OCI-LY7 (cell line): ENCODE data around the gene EIF4A2. TPM values are rescaled to one million over a fixed set of nuclear protein-coding genes. Genes with fewer than 3 reads are reported as not detected.

Source experiments
- BruUV-seq: library from RNA; stranded (reverse); fragments of 400-500 nt; replicated peaks from 2 replicates; lab custom pipeline; 2021; lab: Mats Ljungman, UMichigan
- CTCF ChIA-PET: fragments of 300-600 bp; sonication (Branson Sonifier 250); formaldehyde crosslinking; loops from one replicate; lab custom pipeline; 2022; ENCODE audit warnings: antibody characterized with exemption; ENCODE audit not compliant: unreplicated experiment; lab: Charles Lee
- POLR2A ChIA-PET: fragments of 300-600 bp; sonication (Branson Sonifier 250); formaldehyde crosslinking; loops from one replicate; lab custom pipeline; 2022; ENCODE audit warnings: antibody characterized with exemption; lab: Charles Lee
- DNase-seq: peaks from one replicate; pipeline ENCODE4 v3.0.0-alpha.2; 2015; ENCODE audit warnings: low spot score
- H2AFZ ChIP-seq: fragments of 200-600 bp; sonication (generic), shearing (Covaris generic); 2 replicates; pipeline ENCODE4 v1.6.1; 2014; ENCODE audit warnings: mild to moderate bottlenecking, antibody characterized with exemption, low read length, moderate library complexity
- H3K27ac ChIP-seq: fragments of 200-600 bp; sonication (generic); 2 replicates; pipeline ENCODE4 v1.5.1; 2014; ENCODE audit warnings: mixed run types, low read depth, mild to moderate bottlenecking, moderate library complexity, low read length, inconsistent platforms; ENCODE audit not compliant: poor library complexity, severe bottlenecking
- H3K36me3 ChIP-seq: fragments of 200-600 bp; sonication (generic); 2 replicates; pipeline ENCODE4 v1.6.1; 2014; ENCODE audit warnings: mild to moderate bottlenecking, antibody characterized with exemption, low read length, moderate library complexity, mixed read lengths; ENCODE audit not compliant: insufficient read depth
- H3K4me1 ChIP-seq: fragments of 200-600 bp; sonication (generic); 2 replicates; pipeline ENCODE4 v1.5.1; 2014; ENCODE audit warnings: mild to moderate bottlenecking, low read length; ENCODE audit not compliant: insufficient read depth, poor library complexity, severe bottlenecking
- H3K4me2 ChIP-seq: fragments of 200-600 bp; sonication (generic); 2 replicates; pipeline ENCODE4 v1.6.1; 2014; ENCODE audit warnings: mild to moderate bottlenecking, low read length
- H3K4me3 ChIP-seq: fragments of 200-600 bp; sonication (generic); 2 replicates; pipeline ENCODE4 v1.5.1; 2014; ENCODE audit warnings: mild to moderate bottlenecking, low read depth, low read length; ENCODE audit not compliant: poor library complexity, severe bottlenecking
- H3K79me2 ChIP-seq: fragments of 200-600 bp; sonication (generic); 2 replicates; pipeline ENCODE4 v1.6.1; 2016; ENCODE audit warnings: low read depth, mild to moderate bottlenecking, low read length, moderate library complexity, mixed read lengths; ENCODE audit not compliant: insufficient read depth
- H3K9me2 ChIP-seq: fragments of 200-600 bp; sonication (generic); 2 replicates; pipeline ENCODE4 v1.6.1; 2016; ENCODE audit warnings: mild to moderate bottlenecking, low read length, mixed read lengths; ENCODE audit not compliant: insufficient read depth
- H3K9me3 ChIP-seq: fragments of 200-600 bp; sonication (generic); 2 replicates; pipeline ENCODE4 v1.6.1; 2014; ENCODE audit warnings: mild to moderate bottlenecking, mixed run types, low read length, mixed read lengths
- H4K20me1 ChIP-seq: fragments of 200-600 bp; sonication (generic); 2 replicates; pipeline ENCODE4 v1.6.1; 2014; ENCODE audit warnings: mild to moderate bottlenecking, antibody characterized with exemption, low read length, moderate library complexity, mixed read lengths; ENCODE audit not compliant: insufficient read depth
- EZH2phosphoT487 ChIP-seq: fragments of 200-600 bp; sonication (generic); IDR thresholded peaks from 2 replicates; pipeline ENCODE4 v1.6.1; 2018; ENCODE audit warnings: low read depth, borderline replicate concordance, mild to moderate bottlenecking, mixed run types, antibody characterized with exemption, low read length, moderate library complexity, mixed read lengths
- intact Hi-C: fragments of 100-400 bp; cut with micrococcal nuclease; formaldehyde crosslinking; loops from one replicate; pipeline ENCODE4 v1.10.0; 2022; ENCODE audit not compliant: unreplicated experiment
- total RNA-seq, 2 experiments: library from RNA; depleted of rRNA in 1 of 2; stranded (reverse); fragments of >200 nt in 1 of 2; shearing (Covaris generic) in 1 of 2; gene quantifications; 2 replicates each; pipeline ENCODE4 v1.2.3, GENCODE V29; 2014 to 2022
- TF ChIP-seq, protein P1 (sequence below): fragments of 200-600 bp; sonication (generic); conservative IDR thresholded peaks from 2 replicates; pipeline ENCODE4 v1.5.1; 2014; ENCODE audit warnings: mild to moderate bottlenecking, antibody characterized with exemption, low read length, moderate library complexity, mixed read lengths

EIF4A2 gene
- total RNA-seq, 2 experiments from 2014 or later = 437 to 506 TPM

DNA sequence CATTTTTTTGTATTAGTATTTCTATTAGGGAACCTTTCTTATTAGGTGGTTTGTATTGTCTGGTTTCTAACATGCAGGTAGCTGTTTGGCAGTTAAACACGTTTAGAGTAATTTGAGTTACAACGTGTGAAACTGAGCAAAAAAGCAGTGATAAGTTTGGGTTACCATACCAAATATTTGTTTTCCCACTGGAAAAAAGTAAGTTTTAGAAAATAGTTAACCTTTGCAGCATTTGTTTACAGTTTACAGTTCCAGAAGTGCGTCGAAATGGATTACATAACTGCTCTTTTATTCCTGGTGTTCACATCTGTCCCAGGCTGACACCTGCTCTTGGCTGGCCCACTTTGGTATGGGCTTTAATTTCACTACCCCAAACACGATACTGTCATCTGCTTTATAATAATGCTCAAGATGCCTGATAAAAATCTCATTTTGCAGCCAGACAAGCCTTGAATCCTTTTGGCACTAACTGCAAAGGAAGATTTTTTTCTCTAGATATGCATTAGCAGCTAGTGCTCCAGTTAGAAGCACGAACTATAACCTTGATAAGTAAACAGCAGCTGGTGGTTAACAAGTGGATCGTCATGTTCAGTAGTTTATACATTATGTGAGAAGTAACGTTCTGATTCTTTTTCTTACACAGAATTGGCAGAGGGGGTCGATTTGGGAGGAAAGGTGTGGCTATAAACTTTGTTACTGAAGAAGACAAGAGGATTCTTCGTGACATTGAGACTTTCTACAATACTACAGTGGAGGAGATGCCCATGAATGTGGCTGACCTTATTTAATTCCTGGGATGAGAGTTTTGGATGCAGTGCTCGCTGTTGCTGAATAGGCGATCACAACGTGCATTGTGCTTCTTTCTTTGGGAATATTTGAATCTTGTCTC lies 5.3 kb downstream of the EIF4A2 start:
- DNase-seq = no peak
- no peaks in the 10 kb centered on the region for H3K9me2 ChIP-seq
- intact Hi-C loops = loop anchor here (5.0 kb wide), 1 partner anchor 144 kb away; the partner anchor contains the start of gene ST6GAL1
- H3K27ac ChIP-seq = peak overlapping the region; percentile 99
- peaks cover 99% of the 10 kb centered on the region for H3K36me3 ChIP-seq
- POLR2A ChIA-PET = interaction anchor here (1.4 to 2.3 kb wide), 2 partner anchors 16 to 17 kb away, joined by 6 read pairs; no protein-coding TSS in a partner anchor
- BruUV-seq = no TSS peak
- H2AFZ ChIP-seq = no peak overlapping the region
- TF ChIP-seq EZH2phosphoT487 = no peak
- TF ChIP-seq, protein P1, sequence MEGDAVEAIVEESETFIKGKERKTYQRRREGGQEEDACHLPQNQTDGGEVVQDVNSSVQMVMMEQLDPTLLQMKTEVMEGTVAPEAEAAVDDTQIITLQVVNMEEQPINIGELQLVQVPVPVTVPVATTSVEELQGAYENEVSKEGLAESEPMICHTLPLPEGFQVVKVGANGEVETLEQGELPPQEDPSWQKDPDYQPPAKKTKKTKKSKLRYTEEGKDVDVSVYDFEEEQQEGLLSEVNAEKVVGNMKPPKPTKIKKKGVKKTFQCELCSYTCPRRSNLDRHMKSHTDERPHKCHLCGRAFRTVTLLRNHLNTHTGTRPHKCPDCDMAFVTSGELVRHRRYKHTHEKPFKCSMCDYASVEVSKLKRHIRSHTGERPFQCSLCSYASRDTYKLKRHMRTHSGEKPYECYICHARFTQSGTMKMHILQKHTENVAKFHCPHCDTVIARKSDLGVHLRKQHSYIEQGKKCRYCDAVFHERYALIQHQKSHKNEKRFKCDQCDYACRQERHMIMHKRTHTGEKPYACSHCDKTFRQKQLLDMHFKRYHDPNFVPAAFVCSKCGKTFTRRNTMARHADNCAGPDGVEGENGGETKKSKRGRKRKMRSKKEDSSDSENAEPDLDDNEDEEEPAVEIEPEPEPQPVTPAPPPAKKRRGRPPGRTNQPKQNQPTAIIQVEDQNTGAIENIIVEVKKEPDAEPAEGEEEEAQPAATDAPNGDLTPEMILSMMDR = no peak
- no peaks in the 10 kb centered on the region for H3K9me3 ChIP-seq
- peaks cover 43% of the 10 kb centered on the region for H4K20me1 ChIP-seq
- CTCF ChIA-PET = no interaction called here
- peaks cover 54% of the 10 kb centered on the region for H3K79me2 ChIP-seq
- peak overlapping the region; percentile 98 for H3K4me2 ChIP-seq
- H3K4me1 ChIP-seq = peaks cover 42% of the 10 kb centered on the region
- peak overlapping the region; percentile 98 for H3K4me3 ChIP-seq

DNA sequence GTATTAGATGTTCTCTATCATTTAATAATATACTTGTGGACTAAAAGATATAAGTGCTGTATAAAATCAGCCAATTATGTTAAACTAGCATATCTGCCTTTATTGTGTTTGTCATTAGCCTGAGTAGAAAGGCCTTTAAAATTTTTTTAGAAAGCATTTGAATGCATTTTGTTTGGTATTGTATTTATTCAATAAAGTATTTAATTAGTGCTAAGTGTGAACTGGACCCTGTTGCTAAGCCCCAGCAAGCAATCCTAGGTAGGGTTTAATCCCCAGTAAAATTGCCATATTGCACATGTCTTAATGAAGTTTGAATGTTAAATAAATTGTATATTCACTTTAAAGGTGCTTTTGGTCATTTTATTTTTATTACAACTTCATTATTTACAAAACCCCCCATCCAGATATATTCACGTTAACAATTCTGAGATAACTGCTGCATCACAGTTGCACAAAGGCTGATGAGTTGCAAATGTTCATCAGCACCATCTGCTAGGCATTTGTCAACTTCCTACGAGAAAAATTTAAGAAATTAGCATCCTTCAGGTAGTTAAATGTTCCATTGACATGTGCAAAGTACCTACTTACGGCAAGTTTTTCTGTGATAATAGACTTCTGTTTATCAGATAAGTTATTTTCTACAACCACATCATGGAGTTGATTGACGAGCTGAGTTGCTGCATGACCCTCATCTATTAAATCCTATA lies 6.3 kb downstream of the EIF4A2 start:
- BruUV-seq = TSS peak; percentile 21
- POLR2A ChIA-PET = interaction anchor here (1.1 to 2.3 kb wide), 4 partner anchors 9 to 17 kb away, joined by 3 to 6 read pairs (median 6); no protein-coding TSS in a partner anchor
- peak overlapping the region; percentile 34 for H3K27ac ChIP-seq

More for the DNA sequence above, 6.3 kb downstream of the EIF4A2 start:
- H3K9me3 ChIP-seq = no peaks in the 10 kb centered on the region
- peaks cover 98% of the 10 kb centered on the region for H3K36me3 ChIP-seq
- no peak overlapping the region for H2AFZ ChIP-seq
- intact Hi-C loops = loop anchor here (5.0 kb wide), 1 partner anchor 143 kb away; the partner anchor contains the start of gene ST6GAL1
- H3K4me2 ChIP-seq = peak overlapping the region; percentile 21; the same call in 1 of the 2 replicates
- no peak overlapping the region for H3K4me3 ChIP-seq
- peaks cover 44% of the 10 kb centered on the region for H3K79me2 ChIP-seq
- no peak for TF ChIP-seq EZH2phosphoT487
- TF ChIP-seq, protein P1 = no peak
- DNase-seq = peak; percentile 36
- H3K9me2 ChIP-seq = no peaks in the 10 kb centered on the region
- H3K4me1 ChIP-seq = peaks cover 42% of the 10 kb centered on the region
- peaks cover 35% of the 10 kb centered on the region for H4K20me1 ChIP-seq
- CTCF ChIA-PET = no interaction called here
